DND-41 (cell line): ENCODE results near the gene LIMK2.
"Not testable (repeated sequence)": the region's sequence is repeated elsewhere in the genome, so short reads cannot be mapped to it uniquely, and the experiment has no call there.

Source experiments
- ATAC-seq: fragments of 200-7000 bp; cut with Tn5 transposase; 3 replicates; pipeline ENCODE4 v1.9.1; 2021; ENCODE audit warnings: low read depth; ENCODE audit not compliant: insufficient read depth
- DNase-seq: peaks from one replicate; pipeline ENCODE4 v3.0.0-alpha.2; 2020
- H2AFZ ChIP-seq: 2 replicates; pipeline ENCODE4 v1.6.0; 2012; ENCODE audit warnings: low read depth, low read length
- H3K27ac ChIP-seq: 2 replicates; pipeline ENCODE4 v1.5.1; 2012; ENCODE audit warnings: low read length, inconsistent platforms
- H3K27me3 ChIP-seq: fragments of 200-600 bp; sonication (generic); 2 replicates; pipeline ENCODE4 v1.6.0; 2012; ENCODE audit warnings: low read length, mild to moderate bottlenecking, inconsistent platforms; ENCODE audit not compliant: insufficient read depth, poor library complexity
- H3K36me3 ChIP-seq: 2 replicates; pipeline ENCODE4 v1.5.1; 2012; ENCODE audit warnings: low read length, inconsistent platforms; ENCODE audit not compliant: insufficient read depth
- H3K4me1 ChIP-seq: 2 replicates; pipeline ENCODE4 v1.5.1; 2012; ENCODE audit warnings: mild to moderate bottlenecking, low read length; ENCODE audit not compliant: insufficient read depth
- H3K4me2 ChIP-seq: 2 replicates; pipeline ENCODE4 v1.6.0; 2012; ENCODE audit warnings: mild to moderate bottlenecking, moderate library complexity, low read length, inconsistent platforms; ENCODE audit not compliant: insufficient read depth
- H3K4me3 ChIP-seq, 2 experiments: fragments of 200-600 bp in 1 of 2; shearing (Covaris generic) in 1 of 2; 2 replicates each; pipeline ENCODE4 v1.5.1; 2012 to 2016; ENCODE audit warnings: inconsistent platforms in 2 of 2, low read length in 2 of 2, mild to moderate bottlenecking in 2 of 2, low read depth in 1 of 2, moderate library complexity in 1 of 2
- H3K79me2 ChIP-seq: 2 replicates; pipeline ENCODE4 v1.6.0; 2012; ENCODE audit warnings: low read length, inconsistent platforms; ENCODE audit not compliant: insufficient read depth
- H3K9ac ChIP-seq: 2 replicates; pipeline ENCODE4 v1.6.0; 2012; ENCODE audit warnings: low read depth, mild to moderate bottlenecking, inconsistent platforms, low read length, moderate library complexity
- H3K9me3 ChIP-seq: 2 replicates; pipeline ENCODE4 v1.5.1; 2012; ENCODE audit warnings: low read length, moderate library complexity, mild to moderate bottlenecking, inconsistent platforms; ENCODE audit not compliant: insufficient read depth, severe bottlenecking
- H4K20me1 ChIP-seq: 2 replicates; pipeline ENCODE4 v1.6.0; 2012; ENCODE audit warnings: low read length; ENCODE audit not compliant: insufficient read depth
- EZH2 ChIP-seq: IDR thresholded peaks from 3 replicates; pipeline ENCODE4 v1.6.1; 2012; ENCODE audit warnings: borderline replicate concordance, low read depth, mild to moderate bottlenecking, moderate library complexity, low read length, inconsistent platforms; ENCODE audit not compliant: severe bottlenecking
- TF ChIP-seq, protein P1 (sequence below): IDR thresholded peaks from 2 replicates; pipeline ENCODE4 v1.5.1; 2012; ENCODE audit warnings: borderline replicate concordance, low read length, moderate library complexity, mild to moderate bottlenecking; ENCODE audit not compliant: poor library complexity, severe bottlenecking; ENCODE audit errors: extremely low read depth

LIMK2 gene

DNA sequence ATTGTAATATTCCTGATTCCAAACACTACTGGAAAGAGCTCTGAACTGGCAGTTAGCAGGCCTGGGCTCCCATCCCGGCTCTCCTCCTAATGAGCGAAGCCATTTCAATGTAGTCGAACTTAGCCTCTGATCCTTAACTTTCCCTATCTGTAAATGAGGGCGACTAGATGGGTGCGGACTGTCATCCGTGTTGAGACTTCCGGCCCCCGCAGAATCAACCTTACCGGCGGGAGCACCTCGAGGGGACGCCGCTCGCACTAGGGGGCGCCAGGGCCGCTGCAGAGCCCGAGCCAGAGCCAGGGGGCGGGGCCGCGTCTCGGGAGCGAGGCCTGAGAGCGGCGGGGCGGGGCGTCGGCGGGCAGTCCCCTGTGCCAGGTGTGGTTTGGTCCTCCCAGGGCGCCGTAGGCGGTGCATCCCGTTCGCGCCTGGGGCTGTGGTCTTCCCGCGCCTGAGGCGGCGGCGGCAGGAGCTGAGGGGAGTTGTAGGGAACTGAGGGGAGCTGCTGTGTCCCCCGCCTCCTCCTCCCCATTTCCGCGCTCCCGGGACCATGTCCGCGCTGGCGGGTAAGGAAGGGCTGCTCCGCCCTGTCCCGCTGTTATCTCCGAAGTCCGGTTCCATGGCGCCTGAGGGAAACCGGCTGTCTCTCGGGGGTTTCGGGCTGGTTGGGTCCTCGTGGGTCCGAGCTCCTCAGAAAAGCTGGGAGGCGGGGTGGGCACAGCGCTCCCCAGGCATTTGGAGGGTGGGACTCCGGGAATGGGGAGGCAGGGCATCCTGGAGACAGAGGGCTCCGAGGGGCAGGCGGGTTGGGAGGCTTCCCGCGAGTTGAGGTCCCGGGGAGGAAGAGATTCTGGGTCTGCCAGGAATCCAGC is at the start of gene LIMK2:
Gene LIMK2, plus strand, starts transcription at position 437 of the 869 bp plus-strand sequence. Its CDS starts 111 bp downstream, at position 548.
- no peaks in the 10 kb centered on the region for H4K20me1 ChIP-seq
- peak within 1 kb of the TSS; percentile 92 for H3K9ac ChIP-seq
- TF ChIP-seq, protein P1, sequence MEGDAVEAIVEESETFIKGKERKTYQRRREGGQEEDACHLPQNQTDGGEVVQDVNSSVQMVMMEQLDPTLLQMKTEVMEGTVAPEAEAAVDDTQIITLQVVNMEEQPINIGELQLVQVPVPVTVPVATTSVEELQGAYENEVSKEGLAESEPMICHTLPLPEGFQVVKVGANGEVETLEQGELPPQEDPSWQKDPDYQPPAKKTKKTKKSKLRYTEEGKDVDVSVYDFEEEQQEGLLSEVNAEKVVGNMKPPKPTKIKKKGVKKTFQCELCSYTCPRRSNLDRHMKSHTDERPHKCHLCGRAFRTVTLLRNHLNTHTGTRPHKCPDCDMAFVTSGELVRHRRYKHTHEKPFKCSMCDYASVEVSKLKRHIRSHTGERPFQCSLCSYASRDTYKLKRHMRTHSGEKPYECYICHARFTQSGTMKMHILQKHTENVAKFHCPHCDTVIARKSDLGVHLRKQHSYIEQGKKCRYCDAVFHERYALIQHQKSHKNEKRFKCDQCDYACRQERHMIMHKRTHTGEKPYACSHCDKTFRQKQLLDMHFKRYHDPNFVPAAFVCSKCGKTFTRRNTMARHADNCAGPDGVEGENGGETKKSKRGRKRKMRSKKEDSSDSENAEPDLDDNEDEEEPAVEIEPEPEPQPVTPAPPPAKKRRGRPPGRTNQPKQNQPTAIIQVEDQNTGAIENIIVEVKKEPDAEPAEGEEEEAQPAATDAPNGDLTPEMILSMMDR = peak; percentile 90
- no peak for TF ChIP-seq EZH2
- DNase-seq (peak; percentile 96), ATAC-seq (peak; percentile 96)
- H3K4me2 ChIP-seq = peak within 1 kb of the TSS; percentile 68
- H3K4me3 ChIP-seq = peak within 1 kb of the TSS; percentile 88 to 90
- no peaks in the 10 kb centered on the region for H3K27me3 ChIP-seq
- H2AFZ ChIP-seq = peak within 1 kb of the TSS; percentile 100
- H3K4me1 ChIP-seq = peaks cover 24% of the 10 kb centered on the region
- H3K36me3 ChIP-seq = no peaks in the 10 kb centered on the region
- peak within 1 kb of the TSS; percentile 71 for H3K27ac ChIP-seq
- H3K9me3 ChIP-seq = no peaks in the 10 kb centered on the region
- peaks cover 21% of the 10 kb centered on the region for H3K79me2 ChIP-seq

DNA sequence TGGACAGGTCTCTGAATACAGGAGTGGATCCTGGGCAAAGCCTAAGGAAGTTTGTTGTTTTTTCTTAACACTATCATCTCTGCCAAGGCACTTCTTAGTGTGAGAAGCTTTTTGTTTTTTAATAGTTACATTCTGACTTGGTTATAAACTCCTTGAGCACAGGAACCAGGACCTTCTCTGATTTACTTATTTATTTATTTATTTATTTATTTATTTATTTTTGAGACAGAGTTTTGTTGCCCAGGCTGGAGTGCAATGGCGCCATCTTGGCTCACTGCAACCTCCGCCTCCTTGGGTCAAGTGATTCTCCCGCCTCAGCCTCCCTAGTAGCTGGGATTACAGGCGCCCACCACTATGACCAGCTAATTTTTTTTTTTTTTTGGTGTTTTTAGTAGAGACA is 41.1 kb upstream of the LIMK2 start:
- TF ChIP-seq EZH2 = no peak
- TF ChIP-seq, protein P1 = no peak

DNA sequence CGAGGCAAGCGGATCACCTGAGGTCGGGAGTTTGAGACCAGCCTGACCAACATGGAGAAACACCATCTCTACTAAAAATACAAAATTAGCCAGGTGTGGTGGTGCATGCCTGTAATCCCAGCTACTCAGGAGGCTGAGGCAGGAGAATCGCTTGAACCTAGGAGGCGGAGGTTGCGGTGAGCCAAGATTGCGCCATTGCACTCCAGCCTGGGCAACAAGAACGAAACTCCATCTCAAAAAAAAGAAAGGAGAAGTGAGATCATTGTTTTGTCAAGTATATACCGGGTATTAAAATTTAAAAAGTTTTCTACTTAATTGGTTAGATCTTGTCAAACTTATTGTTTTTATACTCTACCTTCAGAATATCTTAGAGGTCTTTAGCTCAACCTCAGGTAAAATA is 40.4 kb upstream of the LIMK2 start:
- not testable (repeated sequence) for H3K27ac ChIP-seq, H3K9ac ChIP-seq, H3K4me2 ChIP-seq, H4K20me1 ChIP-seq, H2AFZ ChIP-seq, H3K4me1 ChIP-seq, ATAC-seq, H3K4me3 ChIP-seq, H3K9me3 ChIP-seq, H3K27me3 ChIP-seq, DNase-seq
- Histone ChIP-seq H3K79me2 (peaks cover 64% of the 10 kb centered on the region), H3K36me3 (peaks cover 16% of the 10 kb centered on the region)

More for the DNA sequence above, 41.1 kb upstream of the LIMK2 start:
- no peak overlapping the region for H3K4me3 ChIP-seq
- no peak overlapping the region for H3K27ac ChIP-seq
- ATAC-seq = no peak
- no peak overlapping the region for H2AFZ ChIP-seq
- H3K9ac ChIP-seq = no peak overlapping the region
- no peak overlapping the region for H3K4me2 ChIP-seq
- H3K36me3 ChIP-seq = peaks cover 15% of the 10 kb centered on the region
- DNase-seq = no peak
- H3K27me3 ChIP-seq = no peaks in the 10 kb centered on the region
- peaks cover 6% of the 10 kb centered on the region; the same call in 1 of the 2 replicates for H4K20me1 ChIP-seq
- H3K79me2 ChIP-seq = peaks cover 65% of the 10 kb centered on the region
- no peaks in the 10 kb centered on the region for H3K4me1 ChIP-seq
- no peaks in the 10 kb centered on the region for H3K9me3 ChIP-seq

DNA sequence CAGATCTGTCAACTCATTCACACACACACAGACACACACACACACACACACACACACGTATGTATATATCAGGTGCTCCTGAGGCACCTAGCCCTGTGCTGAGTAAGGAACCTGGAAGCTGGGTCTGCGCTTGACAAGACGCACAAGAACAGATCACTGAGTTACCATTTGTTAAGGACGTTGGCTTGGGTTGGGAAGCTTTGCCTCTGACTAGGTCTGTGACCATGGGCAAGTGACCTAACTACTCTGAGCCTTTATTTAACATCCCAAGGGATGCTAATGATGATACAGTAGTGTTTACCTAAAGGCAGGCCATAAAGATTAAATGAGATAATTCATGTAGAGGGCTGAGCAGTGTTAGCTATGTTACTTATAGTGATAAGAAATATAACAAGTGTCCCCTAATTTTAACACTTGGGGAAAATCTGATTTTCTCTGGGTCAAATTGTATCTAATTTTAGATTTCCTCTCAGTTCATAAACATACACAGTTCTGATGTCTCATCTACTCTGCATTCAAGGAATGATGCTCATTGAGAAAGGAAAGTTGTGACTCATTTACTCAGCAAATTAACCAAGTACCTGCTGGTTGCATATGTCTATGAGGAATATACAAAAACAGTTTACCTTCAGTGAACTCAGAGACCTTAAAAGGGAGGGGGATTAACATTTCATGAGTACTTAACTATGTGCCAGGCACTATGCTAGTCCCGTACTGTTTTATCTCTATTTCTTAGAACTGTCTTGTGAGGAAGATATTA is 38.5 kb upstream of the LIMK2 start:
- no peak overlapping the region for H3K9ac ChIP-seq
- no peak overlapping the region for H3K4me2 ChIP-seq
- no peak for TF ChIP-seq EZH2
- TF ChIP-seq, protein P1 = no peak
- no peaks in the 10 kb centered on the region for H3K4me1 ChIP-seq
- no peak overlapping the region for H3K4me3 ChIP-seq
- H2AFZ ChIP-seq = no peak overlapping the region
- no peaks in the 10 kb centered on the region for H3K27me3 ChIP-seq
- H4K20me1 ChIP-seq = peaks cover 10% of the 10 kb centered on the region; the same call in 1 of the 2 replicates
- peaks cover 56% of the 10 kb centered on the region for H3K79me2 ChIP-seq
- H3K9me3 ChIP-seq = no peaks in the 10 kb centered on the region
- no peak overlapping the region for H3K27ac ChIP-seq
- DNase-seq (no peak), ATAC-seq (no peak)
- peaks cover 12% of the 10 kb centered on the region; the same call in 1 of the 2 replicates for H3K36me3 ChIP-seq
